ENCODE data around the gene RNF213.
A peak's percentile ranks its signal among the peaks of the same experiment; 100 is the strongest.
"Not testable (repeated sequence)": the region's sequence is repeated elsewhere in the genome, so short reads cannot be mapped to it uniquely, and the experiment has no call there.

The RNF213 gene

DNA sequence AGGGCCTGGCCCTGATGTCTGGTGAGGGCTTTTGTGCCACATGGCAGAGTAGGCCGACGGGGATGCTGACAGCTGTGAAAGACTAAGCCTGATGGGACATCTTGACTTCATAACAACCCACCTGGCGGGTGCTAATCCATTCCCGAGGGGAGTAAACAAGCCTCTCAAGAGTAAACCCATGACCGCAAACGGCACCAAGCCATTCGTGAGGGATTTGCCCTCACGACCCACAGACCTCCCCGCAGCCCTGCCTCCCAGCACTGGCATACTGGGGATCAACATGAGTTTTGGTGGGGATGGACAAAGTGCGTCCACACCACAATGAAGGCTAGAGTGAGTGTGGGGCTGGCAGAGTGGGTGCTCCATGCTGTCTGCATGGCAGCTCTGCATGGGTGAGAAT lies 11.7 kb downstream of the RNF213 start:
- no peak for DNase-seq

DNA sequence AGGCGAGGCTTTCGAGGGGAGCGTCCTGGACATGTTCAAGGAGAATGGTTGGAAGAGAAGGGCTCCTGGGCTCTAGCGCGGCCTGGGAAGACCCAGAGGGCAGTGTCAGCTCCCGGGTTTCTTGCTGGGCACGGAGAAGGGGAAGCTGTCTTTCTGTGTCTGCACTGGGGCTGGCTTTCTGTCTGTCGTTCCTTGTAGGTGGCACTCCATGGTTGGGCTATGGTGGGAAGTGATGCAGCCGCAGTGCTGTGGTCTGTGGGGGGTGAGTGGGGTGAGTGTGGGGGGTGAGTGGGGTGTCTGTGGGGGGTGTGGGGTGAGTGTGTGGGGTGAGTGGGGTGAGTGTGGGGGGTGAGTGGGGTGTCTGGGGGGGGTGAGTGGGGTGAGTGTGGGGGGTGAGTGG lies 13.7 kb downstream of the RNF213 start:
- DNase-seq, result peak; percentile 18

DNA sequence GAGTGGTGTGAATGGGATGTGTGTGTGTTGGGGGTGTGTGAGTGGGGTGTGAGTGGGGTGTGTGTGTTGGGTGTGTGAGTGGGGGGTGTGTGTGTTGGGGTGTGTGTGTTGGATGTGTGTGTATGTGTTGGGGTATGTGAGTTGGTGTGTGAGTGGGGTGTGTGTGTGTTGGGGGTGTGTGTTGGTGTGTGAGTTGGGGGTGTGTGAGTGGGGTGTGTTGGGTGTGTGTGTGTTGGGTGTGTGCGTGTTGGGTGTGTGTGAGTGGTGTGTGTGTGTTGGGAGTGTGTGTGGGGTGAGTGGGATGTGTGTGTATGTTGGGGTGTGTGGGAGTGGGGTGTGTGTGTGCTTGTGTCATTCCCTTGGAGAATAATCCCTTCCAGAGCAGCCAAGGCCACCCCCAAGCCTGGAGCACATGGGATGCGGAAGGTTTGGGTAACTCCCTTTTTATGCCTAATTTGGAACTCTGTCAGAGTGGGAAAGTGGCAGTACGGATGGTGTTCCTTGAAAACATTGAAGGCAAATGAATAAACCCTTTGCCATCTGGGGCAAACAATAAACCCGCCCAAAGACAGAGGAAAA lies 14.3 kb downstream of the RNF213 start:
- no peak for DNase-seq

DNA sequence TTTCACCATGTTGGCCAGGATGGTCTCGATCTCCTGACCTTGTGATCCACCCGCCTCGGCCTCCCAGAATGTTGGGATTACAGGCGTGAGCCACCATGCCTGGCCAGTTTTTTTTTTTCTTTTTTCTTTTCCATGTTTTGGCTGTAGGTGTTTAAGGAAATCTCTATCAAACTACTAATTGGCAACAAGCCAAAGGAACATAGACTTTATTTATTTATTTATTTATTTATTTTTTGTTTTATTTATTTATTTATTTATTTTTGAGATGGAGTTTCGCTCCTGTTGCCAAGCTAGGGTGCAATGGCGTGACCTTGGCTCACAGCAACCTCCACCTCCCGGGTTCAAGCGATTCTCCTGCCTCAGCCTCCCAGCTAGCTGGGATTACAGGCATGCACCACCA lies 15.2 kb downstream of the RNF213 start:
- DNase-seq, result not testable (repeated sequence)

DNA sequence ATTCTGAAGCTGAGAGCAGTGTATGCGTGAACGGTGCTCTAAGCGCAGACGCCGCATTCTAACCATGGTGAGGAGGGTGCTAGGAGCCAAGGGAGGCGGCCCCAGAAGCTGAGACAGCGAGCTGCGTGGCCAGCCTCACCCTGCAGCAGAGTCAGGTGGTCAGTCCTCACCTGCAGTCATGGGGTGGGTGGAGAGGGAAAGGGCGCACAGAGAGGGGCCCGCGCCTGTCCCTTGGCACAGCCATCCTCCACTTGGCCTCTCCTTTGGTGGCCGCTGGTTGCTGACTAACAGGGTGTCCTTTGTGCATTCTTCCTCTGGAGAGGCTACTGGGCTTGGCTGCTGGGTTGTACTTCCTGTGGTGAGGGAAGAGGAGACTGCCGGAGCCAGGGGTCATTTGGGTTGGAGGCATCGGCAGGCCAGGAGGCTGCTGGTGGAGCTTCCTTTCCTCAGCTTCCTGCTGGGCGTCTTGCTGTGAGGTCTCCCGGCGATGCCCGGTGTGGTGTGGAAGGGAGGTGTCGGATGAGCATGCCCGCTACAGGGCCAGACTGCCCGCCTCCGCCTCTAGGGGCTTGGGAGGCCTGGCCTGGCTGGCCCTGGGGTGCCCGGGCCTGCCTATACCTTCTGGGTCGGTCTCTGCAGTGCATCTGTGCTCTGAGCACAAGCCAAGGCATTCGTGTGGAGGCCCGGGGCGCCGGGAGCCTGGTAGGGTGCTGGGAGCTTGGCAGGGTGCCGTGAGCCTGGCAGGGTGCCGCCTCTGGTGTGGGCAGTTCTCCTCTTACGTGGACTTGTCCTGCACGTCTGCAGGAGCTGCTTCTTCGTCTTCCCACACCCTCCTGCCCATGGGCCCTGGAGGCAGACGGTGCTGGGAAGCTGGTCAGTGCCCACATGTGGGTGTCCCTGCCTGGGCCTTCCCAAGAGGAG lies 17.4 kb downstream of the RNF213 start:
- DNase-seq, result no peak

DNA sequence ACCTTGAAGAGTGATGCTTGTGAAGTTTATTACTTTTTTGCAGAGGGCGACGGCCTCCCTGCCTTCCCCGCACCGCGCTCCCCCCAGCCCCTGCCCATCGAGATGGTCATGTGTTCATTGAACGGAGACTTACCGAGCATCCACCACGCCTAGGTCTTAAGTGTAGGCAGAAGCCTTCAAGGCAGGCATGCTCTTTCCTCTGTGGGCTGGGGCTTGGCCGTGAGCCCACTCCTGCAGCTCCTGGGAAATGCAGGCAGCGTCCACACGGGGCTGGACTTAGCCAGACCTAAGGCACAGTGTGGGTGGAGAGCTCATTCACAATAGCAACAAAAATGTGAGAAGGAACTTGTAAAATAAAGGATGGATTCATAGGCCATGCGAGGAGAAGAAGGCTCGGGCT lies 19.2 kb downstream of the RNF213 start:
- no peak for DNase-seq

DNA sequence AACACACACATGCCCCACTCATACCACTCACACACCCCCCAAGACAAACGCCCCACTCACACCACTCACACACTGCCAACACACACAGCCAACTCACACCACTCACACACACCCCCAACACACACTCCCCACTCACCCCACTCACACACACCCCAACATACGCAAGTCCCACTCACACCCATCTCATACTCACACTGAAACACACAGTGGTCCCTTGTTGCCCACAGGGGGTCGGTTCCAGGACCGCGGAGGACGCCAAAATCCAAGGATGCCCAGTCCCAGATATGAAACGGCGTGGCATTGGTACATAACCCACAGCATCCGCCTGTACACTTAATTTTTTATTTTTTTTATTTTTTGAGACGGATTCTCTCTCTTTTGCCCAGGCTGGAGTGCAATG lies 20.9 kb downstream of the RNF213 start:
- no peak for DNase-seq

DNA sequence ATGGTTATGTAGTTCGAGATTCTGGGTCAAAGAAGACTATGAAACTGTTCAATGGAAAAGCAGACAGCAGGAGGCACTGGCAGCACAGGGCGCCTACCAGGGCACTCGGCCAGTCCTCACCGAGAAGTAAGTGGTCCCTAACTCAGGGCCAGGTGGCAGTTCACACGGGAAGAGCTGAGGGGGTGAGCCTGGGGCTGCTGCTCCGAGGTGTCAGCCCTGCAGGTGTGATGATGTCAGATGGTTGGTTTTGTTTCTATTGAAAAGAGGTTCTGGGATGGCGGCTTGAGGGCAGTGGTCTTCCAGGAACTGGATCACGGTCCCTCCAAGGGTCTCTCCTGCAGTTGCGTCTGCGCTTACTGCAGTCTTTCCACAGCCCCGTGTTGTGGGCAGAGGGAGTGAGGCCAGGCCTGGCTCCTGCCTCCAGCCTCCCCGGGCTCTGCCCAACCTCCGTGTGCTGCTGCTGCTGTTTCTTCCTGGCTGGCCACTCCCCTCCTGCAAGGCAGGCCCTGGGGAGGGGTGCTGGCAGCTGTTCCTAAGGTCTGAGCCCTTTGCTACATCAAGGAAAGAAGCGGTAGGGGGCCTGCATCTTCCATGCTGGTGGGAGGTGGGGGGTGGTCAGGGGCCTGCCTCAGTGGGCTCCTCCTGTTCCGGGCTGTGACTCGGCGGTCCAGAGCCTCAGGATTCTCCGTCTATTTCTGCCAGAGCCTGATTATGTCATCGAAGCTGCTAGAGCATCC lies 22.6 kb downstream of the RNF213 start:
- DNase-seq, result no peak

DNA sequence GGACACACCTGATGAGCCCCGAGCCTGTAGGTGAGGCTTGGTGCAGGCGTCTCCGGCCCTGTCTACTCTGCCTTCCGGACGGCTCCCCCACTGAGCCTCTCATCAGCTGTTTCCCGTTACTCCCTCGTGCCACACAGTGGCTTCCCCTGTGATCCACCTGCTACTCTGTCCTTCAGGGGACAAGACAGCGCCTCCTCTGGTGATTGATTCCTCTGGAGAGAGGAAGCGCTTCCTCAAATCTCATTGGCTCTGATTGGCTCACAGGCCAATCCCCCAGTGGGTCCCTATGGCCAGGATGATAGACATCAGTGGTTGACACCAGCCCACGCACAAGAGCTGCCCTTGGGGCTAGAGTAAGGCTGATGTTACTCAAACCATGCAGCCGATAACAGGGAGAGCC lies 24.0 kb downstream of the RNF213 start:
- DNase-seq, result no peak

DNA sequence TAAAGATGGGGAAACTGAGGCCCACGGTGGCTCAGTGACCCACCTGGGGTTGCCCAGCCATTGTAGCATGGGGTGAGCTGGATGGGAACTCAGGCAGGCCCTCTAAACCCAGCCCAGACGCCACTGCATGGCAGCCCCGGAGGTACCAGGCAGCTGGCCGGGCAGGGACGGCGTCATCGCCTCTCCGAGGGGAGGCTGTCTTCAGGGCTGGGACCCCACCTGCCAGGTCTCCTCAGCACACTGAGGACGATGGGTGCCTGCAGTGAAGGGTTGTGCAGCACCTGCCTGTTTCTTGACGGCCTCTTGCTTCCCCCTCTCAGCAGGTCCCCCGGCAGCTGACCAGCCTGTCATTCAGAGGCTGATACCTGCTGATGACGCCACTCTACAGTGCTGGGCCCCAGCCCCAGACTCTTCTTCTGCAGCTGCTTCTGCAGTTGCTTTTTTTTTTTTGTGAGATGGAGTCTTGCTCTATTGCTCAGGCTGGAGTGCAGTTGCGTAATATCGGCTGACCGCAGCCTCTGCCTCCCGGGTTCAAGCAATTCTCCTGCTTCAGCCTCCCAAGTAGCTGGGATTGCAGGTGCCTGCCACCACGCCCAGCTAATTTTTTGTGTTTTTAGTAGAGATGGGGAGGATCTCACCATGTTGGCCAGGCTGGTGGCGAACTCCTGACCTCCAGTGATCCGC lies 24.7 kb downstream of the RNF213 start:
- no peak for DNase-seq

DNA sequence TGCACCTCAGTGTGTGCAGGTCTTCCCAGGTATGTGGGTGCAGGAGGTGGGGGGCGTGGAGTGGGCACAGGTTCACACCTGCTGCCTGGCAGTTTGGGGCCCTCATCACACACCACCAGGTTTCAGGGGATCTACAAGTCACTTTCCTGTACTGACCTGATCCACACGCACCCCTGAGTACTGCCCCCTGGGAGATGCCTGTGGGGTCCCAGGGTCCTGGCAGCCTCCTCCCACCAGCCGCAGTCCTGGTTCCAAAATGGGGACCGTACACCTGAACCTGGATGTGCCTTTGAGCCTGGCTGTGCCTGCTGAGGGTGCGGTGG lies 25.9 kb downstream of the RNF213 start:
- DNase-seq, result no peak

DNA sequence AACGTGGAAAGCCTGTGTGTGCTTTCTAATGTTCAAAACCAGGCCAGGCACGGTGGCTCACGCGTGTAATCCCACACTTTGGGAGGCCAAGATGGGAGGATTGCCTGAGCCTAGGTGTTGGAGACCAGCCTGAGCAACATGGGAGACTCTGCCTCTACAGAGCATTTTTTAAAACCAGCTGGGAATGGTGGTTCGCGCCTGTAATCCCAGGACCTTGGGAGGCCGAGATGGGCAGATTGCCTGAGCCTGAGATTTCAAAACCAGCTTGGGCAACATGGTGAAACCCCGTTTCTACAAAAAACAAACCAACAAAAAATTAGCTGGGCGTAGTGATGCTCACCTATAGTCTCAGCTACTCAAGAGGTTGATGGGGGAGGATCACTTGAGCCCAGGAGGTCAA lies 26.4 kb downstream of the RNF213 start:
- no peak for DNase-seq

DNA sequence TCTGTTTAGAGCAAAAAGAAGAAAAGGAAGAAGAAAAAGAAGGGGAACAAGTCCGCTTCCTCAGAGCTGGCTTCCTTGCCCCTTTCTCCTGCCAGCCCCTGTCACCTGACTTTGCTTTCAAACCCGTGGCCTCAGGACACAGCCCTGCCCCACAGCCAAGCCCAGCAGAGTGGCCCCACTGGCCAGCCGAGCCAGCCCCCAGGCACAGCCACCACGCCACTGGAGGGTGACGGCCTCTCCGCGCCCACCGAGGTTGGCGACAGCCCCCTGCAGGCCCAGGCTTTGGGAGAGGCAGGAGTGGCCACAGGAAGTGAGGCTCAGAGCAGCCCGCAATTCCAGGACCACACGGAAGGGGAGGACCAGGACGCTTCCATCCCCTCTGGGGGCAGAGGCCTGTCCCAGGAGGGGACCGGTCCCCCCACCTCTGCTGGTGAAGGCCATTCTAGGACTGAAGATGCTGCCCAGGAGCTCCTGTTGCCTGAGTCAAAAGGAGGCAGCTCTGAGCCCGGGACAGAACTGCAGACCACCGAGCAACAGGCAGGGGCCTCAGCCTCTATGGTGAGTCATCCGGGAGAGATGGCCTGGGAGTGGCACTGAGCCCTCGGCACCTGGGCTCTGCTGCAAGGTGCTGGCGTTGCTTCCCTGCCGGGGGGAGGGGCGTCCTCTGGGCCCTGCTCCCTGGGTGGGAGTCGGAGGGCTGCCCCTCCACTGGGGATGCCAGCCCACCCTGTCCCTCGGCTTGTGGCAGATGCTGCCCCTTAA lies 27.3 kb downstream of the RNF213 start:
- no peak for DNase-seq

DNA sequence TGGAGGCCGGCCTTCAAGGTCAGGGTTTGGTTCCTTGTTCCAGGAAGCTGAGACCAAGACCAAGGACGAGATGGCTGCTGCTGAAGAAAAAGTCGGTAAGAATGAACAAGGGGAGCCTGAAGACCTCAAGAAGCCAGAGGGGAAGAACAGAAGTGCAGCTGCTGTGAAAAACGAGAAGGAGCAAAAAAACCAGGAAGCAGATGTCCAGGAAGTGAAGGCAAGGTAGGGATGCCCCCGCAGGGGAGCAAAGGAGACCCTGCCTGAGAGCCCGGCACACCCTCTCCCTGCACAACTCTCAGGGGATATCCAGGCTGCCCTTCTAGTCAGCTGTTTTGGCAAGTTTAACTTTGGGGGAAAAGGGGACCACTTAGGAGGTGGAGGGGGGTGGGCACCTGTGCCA lies 29.0 kb downstream of the RNF213 start:
- DNase-seq, result no peak

DNA sequence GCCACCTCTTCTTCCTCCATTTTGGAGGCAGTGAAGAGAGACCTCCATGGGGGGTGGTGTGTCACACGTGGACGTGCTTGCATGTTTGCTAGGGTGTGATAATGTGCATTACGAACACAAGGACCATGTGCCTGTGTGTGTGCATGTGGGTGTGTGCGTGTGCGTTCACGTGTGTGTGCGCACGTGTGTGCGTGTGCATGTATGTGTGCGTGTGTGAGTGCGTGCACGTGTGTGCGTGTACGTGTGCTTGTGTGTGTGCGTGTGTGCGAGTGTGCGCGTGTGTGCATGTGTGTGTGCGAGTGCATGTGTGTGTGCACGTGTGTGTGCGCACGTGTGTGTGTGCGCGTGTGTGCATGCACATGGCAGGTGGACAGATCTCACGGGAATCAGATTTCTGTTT lies 29.5 kb downstream of the RNF213 start:
- DNase-seq, result no peak

DNA sequence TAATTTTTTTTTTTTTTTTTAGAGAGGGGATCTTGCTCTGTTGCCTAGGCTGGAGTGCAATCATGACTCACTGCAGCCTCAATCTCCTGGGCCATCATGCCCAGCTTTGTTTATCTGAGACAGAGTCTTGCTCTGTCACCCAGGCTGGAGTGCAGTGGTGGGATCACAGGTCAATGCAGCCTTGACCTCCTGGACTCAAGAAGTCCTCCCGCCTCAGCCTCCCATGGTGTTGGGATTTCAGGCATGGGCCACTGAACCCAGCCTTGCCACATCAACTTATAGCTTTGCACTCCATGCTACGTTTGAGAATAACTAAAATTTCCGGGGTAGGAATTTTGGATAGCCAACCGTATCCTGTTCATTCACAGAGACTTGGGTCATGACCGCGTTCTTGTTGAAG lies 30.6 kb downstream of the RNF213 start:
- DNase-seq, result no peak

DNA sequence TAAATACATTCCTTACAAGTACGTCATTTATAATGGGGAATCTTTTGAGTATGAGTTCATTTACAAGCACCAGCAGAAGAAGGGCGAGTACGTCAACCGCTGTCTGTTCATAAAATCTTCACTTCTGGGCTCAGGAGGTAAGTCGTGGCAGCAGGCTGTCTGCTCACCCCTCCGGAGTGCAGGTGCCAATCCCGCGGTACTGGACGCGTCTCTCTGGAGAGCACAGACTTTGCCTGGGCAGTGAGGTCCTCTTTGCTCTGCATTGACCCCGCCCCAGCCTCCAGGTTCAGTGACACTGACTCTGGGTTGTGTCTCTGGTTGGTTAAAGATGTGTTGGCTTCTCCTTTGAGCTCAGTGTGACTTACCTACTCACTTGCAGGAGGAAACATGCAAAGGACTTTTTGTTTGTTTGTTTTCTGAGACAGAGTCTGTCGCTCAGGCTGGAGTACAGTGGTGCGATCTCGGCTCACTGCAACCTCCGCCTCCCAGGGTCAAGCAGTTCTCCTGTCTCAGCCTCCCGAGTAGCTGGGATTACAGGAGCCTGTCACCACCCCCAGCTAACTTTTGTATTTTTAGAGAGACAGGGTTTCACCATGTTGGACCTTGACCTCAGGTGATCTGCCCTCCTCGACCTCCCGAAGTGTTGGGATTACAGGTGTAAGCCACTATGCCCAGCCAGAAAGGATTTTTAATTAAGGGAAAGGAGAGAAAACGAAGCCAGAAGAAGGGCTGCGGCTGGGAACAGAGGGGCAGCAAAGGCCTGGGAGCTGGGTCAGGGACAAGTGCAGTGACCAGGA lies 31.2 kb downstream of the RNF213 start:
- DNase-seq, result no peak

DNA sequence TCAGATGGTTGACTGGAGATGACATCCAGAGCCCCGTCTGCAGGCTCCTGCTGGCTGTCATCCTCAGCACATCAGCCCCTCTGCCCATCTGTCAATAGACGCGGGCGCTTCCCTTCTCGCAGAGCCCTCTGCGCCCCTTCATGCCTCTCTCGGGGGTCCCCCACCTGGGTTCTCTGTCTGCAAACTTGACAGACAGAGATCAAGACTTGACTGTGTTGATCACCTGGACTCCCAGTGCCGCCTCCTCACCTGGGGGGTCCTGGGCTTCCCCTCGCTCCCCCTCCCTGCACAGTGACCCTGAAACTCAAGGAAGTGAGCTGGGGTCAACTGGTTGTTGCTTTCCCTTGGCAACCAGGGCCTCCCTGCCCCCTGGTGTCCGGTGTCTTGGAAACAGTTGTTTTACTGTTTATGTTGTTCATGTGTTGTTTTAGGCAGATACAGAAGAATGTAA lies 31.9 kb downstream of the RNF213 start:
- no peak for DNase-seq

DNA sequence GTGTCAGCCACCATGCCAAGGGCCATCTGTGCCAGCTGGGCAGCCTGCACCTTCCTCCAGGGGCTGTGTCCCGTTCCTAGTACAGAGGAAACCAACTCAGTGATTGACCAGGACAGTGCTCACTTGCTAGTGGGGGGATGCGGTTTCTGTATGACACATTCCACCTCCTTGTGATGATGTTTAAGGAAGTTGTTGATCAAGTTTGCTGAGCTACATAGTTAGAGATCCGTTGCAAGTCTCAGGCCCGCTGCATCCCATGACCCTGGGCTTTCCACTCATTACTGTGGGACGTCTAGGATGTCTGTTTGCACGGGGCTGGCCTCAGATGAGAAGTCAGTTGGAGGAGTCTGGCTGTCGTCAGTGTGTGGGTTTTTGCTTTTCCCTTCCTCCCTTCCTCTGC lies 33.6 kb downstream of the RNF213 start:
- no peak for DNase-seq

DNA sequence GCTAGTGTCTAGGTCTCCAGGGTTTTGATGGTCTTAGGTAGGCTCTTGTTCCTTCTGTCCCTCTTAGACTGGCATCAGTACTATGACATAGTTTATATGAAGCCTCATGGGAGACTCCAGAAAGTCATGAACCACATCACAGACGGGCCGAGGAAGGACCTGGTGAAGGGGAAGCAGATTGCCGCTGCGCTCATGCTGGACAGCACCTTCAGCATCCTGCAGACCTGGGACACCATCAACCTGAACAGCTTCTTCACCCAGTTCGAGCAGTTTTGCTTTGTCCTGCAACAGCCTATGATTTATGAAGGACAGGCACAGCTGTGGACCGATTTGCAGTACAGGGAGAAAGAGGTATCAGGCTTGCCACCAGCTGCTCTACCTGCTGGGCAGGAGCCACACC lies 34.0 kb downstream of the RNF213 start:
- DNase-seq, result no peak

DNA sequence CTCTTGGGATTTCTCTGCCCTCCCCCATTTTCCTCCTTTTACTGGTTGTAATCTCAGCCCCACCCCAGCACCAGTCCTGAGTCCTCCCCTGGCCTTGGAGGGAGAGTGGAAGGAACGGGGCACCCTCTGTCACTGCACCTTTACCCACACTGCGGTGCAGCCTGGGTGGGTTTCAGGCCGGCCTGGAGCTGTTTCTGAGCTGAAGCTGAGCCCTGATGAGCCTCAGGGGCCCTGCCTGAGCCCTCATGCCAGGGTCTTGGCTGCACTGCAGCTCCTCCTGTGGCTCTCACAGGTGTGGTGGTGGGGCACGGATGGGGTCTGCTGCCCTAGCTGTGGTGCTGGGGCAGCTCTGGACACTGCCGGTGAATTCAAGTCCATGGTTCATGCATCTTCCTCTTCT lies 34.5 kb downstream of the RNF213 start:
- DNase-seq, result no peak

DNA sequence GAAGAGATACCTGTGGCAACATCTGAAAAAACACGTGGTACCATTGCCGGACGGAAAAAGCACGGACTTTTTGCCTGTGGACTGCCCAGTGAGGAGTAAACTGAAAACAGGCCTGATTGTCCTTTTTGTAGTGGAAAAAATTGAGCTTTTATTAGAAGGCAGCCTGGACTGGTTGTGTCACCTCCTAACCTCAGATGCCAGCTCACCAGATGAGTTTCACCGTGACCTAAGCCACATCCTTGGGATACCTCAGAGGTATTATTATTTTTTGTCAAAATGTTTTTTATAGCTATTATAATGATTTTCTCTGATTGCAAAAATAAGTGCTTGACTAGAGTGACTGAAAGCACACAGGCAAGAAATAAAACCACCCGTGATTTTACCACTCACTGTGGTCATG lies 34.9 kb downstream of the RNF213 start:
- DNase-seq, result no peak
